ENCODE measurements around the gene CCDC27. TPM values are rescaled to one million over a fixed set of nuclear protein-coding genes. Genes with fewer than 3 reads are reported as not detected.
A peak's percentile ranks its signal among the peaks of the same experiment; 100 is the strongest.

The CCDC27 gene
- total and polyA plus RNA-seq, 2 donors (not counting 1 experiment from before 2014, with no cell fraction given), result not detected

GRCh38 chr1:3776231-3776961, 24.1 kb downstream of the CCDC27 start:
- H3K4me2 ChIP-seq (replicated peaks; ENCODE audit: low read depth, low read length, poor library complexity, severe bottlenecking), result no peak overlapping the region
- no peaks in the 10 kb centered on the region for H3K9me3 Mint-ChIP-seq (ENCODE audit: insufficient read depth)
- H3K79me2 ChIP-seq (ENCODE audit: control insufficient read depth, insufficient read depth, low read length), result no peaks in the 10 kb centered on the region
- no peak for TF ChIP-seq EZH2 (IDR thresholded peaks at IDR 0.05; ENCODE audit: borderline replicate concordance, insufficient read depth, low read depth, low read length, poor library complexity, severe bottlenecking)
- TF ChIP-seq CTCF (IDR thresholded peaks at IDR 0.05), result peak; percentile 29
- WGBS (ENCODE audit: insufficient coverage), result 89% methylated on average over 19 of the region's 21 CpGs
- POLR2A ChIA-PET, result no interaction called here
- intact Hi-C loops (cut with micrococcal nuclease), result no loop called here
- CTCF ChIA-PET, result interaction anchor here (0.9 to 2.2 kb wide), 5 partner anchors 18 to 121 kb away, joined by 3 to 14 read pairs (median 4); partner anchors contain the start of gene LRRC47
- no peak overlapping the region for H2AFZ ChIP-seq (ENCODE audit: insufficient read depth, low read depth, low read length, poor library complexity, severe bottlenecking)
- peaks cover 20% of the 10 kb centered on the region for H3K4me1 Mint-ChIP-seq
- H3K27me3 Mint-ChIP-seq, result no peaks in the 10 kb centered on the region
- H3K4me1 ChIP-seq (ENCODE audit: control insufficient read depth in 2 of 2, insufficient read depth in 2 of 2, low read length in 2 of 2), result peaks cover 17 to 28% of the 10 kb centered on the region in 2 donors
- no peaks in the 10 kb centered on the region for H3K27me3 ChIP-seq (replicated peaks in 1 of 4; ENCODE audit: control extremely low read depth in 1 of 4, control insufficient read depth in 3 of 4, insufficient read depth in 4 of 4, low read length in 3 of 4)
- H3K27ac Mint-ChIP-seq, result no peak overlapping the region
- no peak for ATAC-seq (ENCODE audit: low read depth)
- H4K20me1 ChIP-seq (ENCODE audit: control insufficient read depth, insufficient read depth, low read length, poor library complexity, severe bottlenecking), result no peaks in the 10 kb centered on the region
- H3K9ac ChIP-seq (ENCODE audit: low read length), result no peak overlapping the region
- H3K36me3 ChIP-seq (replicated peaks in 1 of 2; ENCODE audit: control extremely low read depth in 1 of 2, control insufficient read depth in 1 of 2, extremely low read depth in 1 of 2, insufficient read depth in 2 of 2, low read length in 1 of 2), result peaks cover 0 to 15% of the 10 kb centered on the region in 2 experiments
- DNase-seq, result no peak
- H3K27ac ChIP-seq (ENCODE audit: low read length in 2 of 2), result no peak overlapping the region
- H3K4me3 ChIP-seq (ENCODE audit: control extremely low read depth in 1 of 5, extremely low read depth in 1 of 5, insufficient read depth in 1 of 5, low read depth in 2 of 5, low read length in 4 of 5), result no peak overlapping the region
- no peaks in the 10 kb centered on the region for H3K9me3 ChIP-seq (ENCODE audit: control extremely low read depth in 1 of 3, control insufficient read depth in 2 of 3, insufficient read depth in 1 of 3, low read length in 2 of 3)
- no peak overlapping the region for H3K4me3 Mint-ChIP-seq

DNA sequence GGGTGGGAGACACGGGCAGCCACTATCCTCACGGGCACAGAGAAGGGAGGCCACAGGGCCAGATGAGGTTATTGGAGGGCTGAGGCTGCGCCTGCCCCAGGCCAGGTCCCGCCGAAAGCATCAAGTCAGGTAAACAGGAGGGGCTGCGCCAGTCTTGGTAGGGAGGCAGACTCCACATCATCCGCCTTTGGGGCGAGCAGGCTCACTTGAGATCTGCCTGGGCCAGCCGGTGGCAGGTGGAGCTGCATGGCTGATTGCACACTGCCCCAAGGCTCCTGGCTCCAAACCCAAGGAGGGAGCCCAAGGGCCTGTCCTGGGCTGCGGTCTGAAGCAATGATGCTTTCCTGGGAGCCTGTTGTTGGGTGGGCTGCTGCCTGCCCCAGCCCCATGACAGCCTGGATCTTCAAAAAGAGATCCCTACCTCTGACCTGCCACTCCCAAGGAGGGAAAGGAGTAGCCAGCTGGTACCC, 24.9 kb downstream of the CCDC27 start:
- H3K27me3 ChIP-seq (replicated peaks in 1 of 4; ENCODE audit: control extremely low read depth in 1 of 4, control insufficient read depth in 3 of 4, insufficient read depth in 4 of 4, low read length in 3 of 4), result no peaks in the 10 kb centered on the region
- no peak overlapping the region for H2AFZ ChIP-seq (ENCODE audit: insufficient read depth, low read depth, low read length, poor library complexity, severe bottlenecking)
- no peaks in the 10 kb centered on the region for H3K9me3 Mint-ChIP-seq (ENCODE audit: insufficient read depth)
- H3K36me3 ChIP-seq (replicated peaks in 1 of 2; ENCODE audit: control extremely low read depth in 1 of 2, control insufficient read depth in 1 of 2, extremely low read depth in 1 of 2, insufficient read depth in 2 of 2, low read length in 1 of 2), result peaks cover 0 to 21% of the 10 kb centered on the region in 2 experiments
- no peak for ATAC-seq (ENCODE audit: low read depth)
- CTCF ChIA-PET, result no interaction called here
- 93% methylated on average over 10 of the region's 10 CpGs for WGBS (ENCODE audit: insufficient coverage)
- no peak overlapping the region for H3K27ac ChIP-seq (ENCODE audit: low read length in 2 of 2)
- no peaks in the 10 kb centered on the region for H3K27me3 Mint-ChIP-seq
- peaks cover 15% of the 10 kb centered on the region for H3K4me1 Mint-ChIP-seq
- H3K9me3 ChIP-seq (ENCODE audit: control extremely low read depth in 1 of 3, control insufficient read depth in 2 of 3, insufficient read depth in 1 of 3, low read length in 2 of 3), result no peaks in the 10 kb centered on the region
- POLR2A ChIA-PET, result no interaction called here
- H3K9ac ChIP-seq (ENCODE audit: low read length), result no peak overlapping the region
- no peaks in the 10 kb centered on the region for H3K79me2 ChIP-seq (ENCODE audit: control insufficient read depth, insufficient read depth, low read length)
- intact Hi-C loops (cut with micrococcal nuclease), result no loop called here
- TF ChIP-seq CTCF (IDR thresholded peaks at IDR 0.05), result no peak
- TF ChIP-seq EZH2 (IDR thresholded peaks at IDR 0.05; ENCODE audit: borderline replicate concordance, insufficient read depth, low read depth, low read length, poor library complexity, severe bottlenecking), result no peak
- H3K4me3 Mint-ChIP-seq, result no peak overlapping the region
- no peak overlapping the region for H3K27ac Mint-ChIP-seq
- H3K4me3 ChIP-seq (ENCODE audit: control extremely low read depth in 1 of 5, extremely low read depth in 1 of 5, insufficient read depth in 1 of 5, low read depth in 2 of 5, low read length in 4 of 5), result no peak overlapping the region
- no peak for DNase-seq
- H3K4me2 ChIP-seq (replicated peaks; ENCODE audit: low read depth, low read length, poor library complexity, severe bottlenecking), result no peak overlapping the region
- H4K20me1 ChIP-seq (ENCODE audit: control insufficient read depth, insufficient read depth, low read length, poor library complexity, severe bottlenecking), result no peaks in the 10 kb centered on the region
- H3K4me1 ChIP-seq (ENCODE audit: control insufficient read depth in 2 of 2, insufficient read depth in 2 of 2, low read length in 2 of 2), result peaks cover 12 to 22% of the 10 kb centered on the region in 2 donors
